Neural crest cell (in vitro differentiated cells): ENCODE data around the gene NEK7. TPM values are rescaled to one million over a fixed set of nuclear protein-coding genes. Genes with fewer than 3 reads are reported as not detected.

Source experiments
- DNase-seq: peaks from one replicate; pipeline ENCODE4 v3.0.0; 2021; ENCODE audit warnings: low read depth, mixed read lengths, low spot score
- H3K27ac Mint-ChIP-seq: one replicate; pipeline ENCODE4 v1.8.0; 2021; ENCODE audit warnings: mild to moderate bottlenecking, mixed read lengths; ENCODE audit not compliant: unreplicated experiment
- H3K27me3 Mint-ChIP-seq: 2 replicates; pipeline ENCODE4 v1.8.0; 2021; ENCODE audit warnings: low read depth, mild to moderate bottlenecking, mixed read lengths
- H3K36me3 Mint-ChIP-seq: 2 replicates; pipeline ENCODE4 v1.8.0; 2021; ENCODE audit warnings: low read depth, mild to moderate bottlenecking, mixed read lengths
- H3K4me1 Mint-ChIP-seq: 2 replicates; pipeline ENCODE4 v1.8.0; 2021; ENCODE audit warnings: mixed read lengths
- H3K4me3 Mint-ChIP-seq: one replicate; pipeline ENCODE4 v1.8.0; 2021; ENCODE audit warnings: mild to moderate bottlenecking, mixed read lengths
- H3K9me3 Mint-ChIP-seq: 2 replicates; pipeline ENCODE4 v1.8.0; 2021; ENCODE audit warnings: mixed read lengths
- CTCF ChIP-seq: fragments of 200-600 bp; sonication (generic); conservative IDR thresholded peaks from 2 replicates; pipeline ENCODE4 v1.5.0; 2021; ENCODE audit warnings: antibody characterized with exemption, mild to moderate bottlenecking
- total RNA-seq: library from RNA; stranded (reverse); gene quantifications from 2 replicates; pipeline ENCODE4 v1.2.1, GENCODE V29; 2021

The NEK7 gene
- total RNA-seq, 1 donor from 2014 or later = 12.5 TPM

- no peak overlapping the region for H3K27ac Mint-ChIP-seq
- no peaks in the 10 kb centered on the region for H3K4me1 Mint-ChIP-seq
- H3K27me3 Mint-ChIP-seq = no peaks in the 10 kb centered on the region
- no peaks in the 10 kb centered on the region for H3K36me3 Mint-ChIP-seq
- no peak for DNase-seq
- no peak for TF ChIP-seq CTCF
- no peaks in the 10 kb centered on the region for H3K9me3 Mint-ChIP-seq
- H3K4me3 Mint-ChIP-seq = no peak overlapping the region
Measured at GRCh38 chr1:198121056-198121826, 35.6 kb upstream of the NEK7 start.

GRCh38 chr1:198122693-198123092 lies 34.1 kb upstream of the NEK7 start:
- Mint-ChIP-seq H3K4me3 (no peak overlapping the region), H3K4me1 (no peaks in the 10 kb centered on the region), H3K36me3 (no peaks in the 10 kb centered on the region), H3K27ac (no peak overlapping the region), H3K27me3 (no peaks in the 10 kb centered on the region), H3K9me3 (no peaks in the 10 kb centered on the region)
- DNase-seq = no peak
- TF ChIP-seq CTCF = no peak

GRCh38 chr1:198123133-198123532 lies 33.7 kb upstream of the NEK7 start:
- TF ChIP-seq CTCF = no peak
- Mint-ChIP-seq H3K27ac (peak overlapping the region; percentile 63), H3K4me1 (no peaks in the 10 kb centered on the region), H3K9me3 (no peaks in the 10 kb centered on the region), H3K36me3 (no peaks in the 10 kb centered on the region), H3K4me3 (no peak overlapping the region), H3K27me3 (no peaks in the 10 kb centered on the region)
- DNase-seq = no peak

GRCh38 chr1:198124673-198125072 lies 32.1 kb upstream of the NEK7 start:
- Mint-ChIP-seq H3K4me3 (no peak overlapping the region), H3K9me3 (no peaks in the 10 kb centered on the region), H3K27me3 (no peaks in the 10 kb centered on the region), H3K36me3 (no peaks in the 10 kb centered on the region), H3K4me1 (no peaks in the 10 kb centered on the region), H3K27ac (no peak overlapping the region)
- TF ChIP-seq CTCF = no peak
- DNase-seq = no peak

- no peak for TF ChIP-seq CTCF
- Mint-ChIP-seq H3K27ac (no peak overlapping the region), H3K36me3 (no peaks in the 10 kb centered on the region), H3K9me3 (peaks cover under 1% of the 10 kb centered on the region), H3K4me1 (no peaks in the 10 kb centered on the region), H3K27me3 (no peaks in the 10 kb centered on the region), H3K4me3 (no peak overlapping the region)
- no peak for DNase-seq
Measured at GRCh38 chr1:198125995-198126735, 30.6 kb upstream of the NEK7 start.
